DOHH2 (cell line): Measurements from ENCODE around the gene KIAA1671.

Experiments used
- EZH2phosphoT487 ChIP-seq: fragments of 200-600 bp; sonication (generic); IDR thresholded peaks from 2 replicates; pipeline ENCODE4 v1.6.1; 2017; ENCODE audit warnings: borderline replicate concordance, mild to moderate bottlenecking, antibody characterized with exemption, low read length, moderate library complexity, mixed read lengths
- TF ChIP-seq, protein P1 (sequence below): fragments of 200-600 bp; sonication (generic); IDR thresholded peaks from one replicate; pipeline ENCODE4 v1.5.1; 2014; ENCODE audit warnings: antibody characterized with exemption, mild to moderate bottlenecking, low read depth, low read length; ENCODE audit not compliant: poor library complexity, severe bottlenecking

DNA sequence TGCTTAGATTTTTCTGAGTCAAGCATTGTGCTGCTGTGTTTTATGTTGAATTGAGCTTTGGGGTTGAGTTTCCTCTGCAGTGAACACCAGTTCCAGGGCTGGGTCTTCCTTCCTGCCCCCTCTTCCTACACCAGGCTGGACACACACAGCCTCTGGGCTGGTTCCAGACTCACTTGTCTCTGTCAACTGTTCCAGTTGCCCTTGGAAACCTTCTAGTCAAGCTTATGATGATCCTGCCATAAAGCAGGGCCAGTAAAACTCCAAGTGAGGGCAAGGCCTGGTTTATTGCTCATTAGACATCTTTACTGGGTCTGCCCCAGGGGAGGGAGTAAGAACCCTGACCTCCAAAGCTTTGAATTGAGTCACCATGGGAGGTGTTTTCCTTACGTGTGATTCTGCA, 61.1 kb downstream of the KIAA1671 start:
- TF ChIP-seq, protein P1, sequence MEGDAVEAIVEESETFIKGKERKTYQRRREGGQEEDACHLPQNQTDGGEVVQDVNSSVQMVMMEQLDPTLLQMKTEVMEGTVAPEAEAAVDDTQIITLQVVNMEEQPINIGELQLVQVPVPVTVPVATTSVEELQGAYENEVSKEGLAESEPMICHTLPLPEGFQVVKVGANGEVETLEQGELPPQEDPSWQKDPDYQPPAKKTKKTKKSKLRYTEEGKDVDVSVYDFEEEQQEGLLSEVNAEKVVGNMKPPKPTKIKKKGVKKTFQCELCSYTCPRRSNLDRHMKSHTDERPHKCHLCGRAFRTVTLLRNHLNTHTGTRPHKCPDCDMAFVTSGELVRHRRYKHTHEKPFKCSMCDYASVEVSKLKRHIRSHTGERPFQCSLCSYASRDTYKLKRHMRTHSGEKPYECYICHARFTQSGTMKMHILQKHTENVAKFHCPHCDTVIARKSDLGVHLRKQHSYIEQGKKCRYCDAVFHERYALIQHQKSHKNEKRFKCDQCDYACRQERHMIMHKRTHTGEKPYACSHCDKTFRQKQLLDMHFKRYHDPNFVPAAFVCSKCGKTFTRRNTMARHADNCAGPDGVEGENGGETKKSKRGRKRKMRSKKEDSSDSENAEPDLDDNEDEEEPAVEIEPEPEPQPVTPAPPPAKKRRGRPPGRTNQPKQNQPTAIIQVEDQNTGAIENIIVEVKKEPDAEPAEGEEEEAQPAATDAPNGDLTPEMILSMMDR: no peak
- no peak for TF ChIP-seq EZH2phosphoT487
